Keratinocyte (primary cell): ENCODE results near the gene LPAR6. TPM values are rescaled to one million over a fixed set of nuclear protein-coding genes. Genes with fewer than 3 reads are reported as not detected.

Experiments used
- DNase-seq: peaks from one replicate; pipeline ENCODE4 v3.0.0-alpha.2; 2011; ENCODE audit warnings: low read depth, missing footprints, low spot score
- FAIRE-seq: peaks from 2 replicates; lab custom pipeline; 2011; peaks lifted over from hg19 to GRCh38; lab: Jason Lieb, UNC
- H2AFZ ChIP-seq: 2 replicates; pipeline ENCODE4 v1.6.0; 2012; ENCODE audit warnings: low read length, control low read depth, inconsistent platforms; ENCODE audit not compliant: control insufficient read depth
- H3K27ac ChIP-seq: 2 replicates; pipeline ENCODE4 v1.5.1; 2011; ENCODE audit warnings: low read length; ENCODE audit not compliant: control insufficient read depth, insufficient read depth
- H3K27me3 ChIP-seq: 3 replicates; pipeline ENCODE4 v1.6.0; 2011; ENCODE audit warnings: low read length; ENCODE audit not compliant: control insufficient read depth, insufficient read depth; ENCODE audit errors: extremely low read depth
- H3K36me3 ChIP-seq, 2 experiments: 2 replicates in 1 of 2; 3 replicates in 1 of 2; pipeline ENCODE4 v1.5.1; 2011; ENCODE audit warnings: low read length in 2 of 2, mild to moderate bottlenecking in 1 of 2; ENCODE audit not compliant: control insufficient read depth in 2 of 2, insufficient read depth in 2 of 2; ENCODE audit errors: extremely low read depth in 1 of 2
- H3K4me1 ChIP-seq: 3 replicates; pipeline ENCODE4 v1.5.1; 2011; ENCODE audit warnings: low read length; ENCODE audit not compliant: control insufficient read depth, insufficient read depth; ENCODE audit errors: extremely low read depth
- H3K4me2 ChIP-seq: 3 replicates; pipeline ENCODE4 v1.6.0; 2011; ENCODE audit warnings: low read depth, low read length; ENCODE audit not compliant: control insufficient read depth, insufficient read depth; ENCODE audit errors: extremely low read depth
- H3K4me3 ChIP-seq, 3 experiments: fragments of 200-600 bp in 1 of 3; sonication (generic) in 1 of 3; 2 replicates in 2 of 3; 3 replicates in 1 of 3; pipeline ENCODE4 v1.5.1; 2011 to 2016; ENCODE audit warnings: low read length in 3 of 3, mild to moderate bottlenecking in 3 of 3, control low read depth in 2 of 3, inconsistent platforms in 1 of 3, low read depth in 1 of 3, mixed read lengths in 1 of 3, mixed run types in 1 of 3, moderate library complexity in 1 of 3; ENCODE audit not compliant: control insufficient read depth in 2 of 3, insufficient read depth in 2 of 3; ENCODE audit errors: extremely low read depth in 1 of 3
- H3K79me2 ChIP-seq: 2 replicates; pipeline ENCODE4 v1.6.0; 2012; ENCODE audit warnings: low read length; ENCODE audit not compliant: control insufficient read depth, insufficient read depth
- H3K9ac ChIP-seq: 3 replicates; pipeline ENCODE4 v1.6.0; 2011; ENCODE audit warnings: low read length; ENCODE audit not compliant: control insufficient read depth, insufficient read depth; ENCODE audit errors: extremely low read depth
- H3K9me1 ChIP-seq: 3 replicates; pipeline ENCODE4 v1.6.0; 2011; ENCODE audit warnings: low read length; ENCODE audit not compliant: control insufficient read depth, insufficient read depth; ENCODE audit errors: extremely low read depth
- H3K9me3 ChIP-seq: 2 replicates; pipeline ENCODE4 v1.5.1; 2012; ENCODE audit warnings: low read depth, low read length; ENCODE audit not compliant: control insufficient read depth
- H4K20me1 ChIP-seq: 3 replicates; pipeline ENCODE4 v1.6.0; 2011; ENCODE audit warnings: low read length; ENCODE audit not compliant: control insufficient read depth, insufficient read depth; ENCODE audit errors: extremely low read depth
- CTCF ChIP-seq, 3 experiments: IDR thresholded peaks in 1 of 3; conservative IDR thresholded peaks in 1 of 3; optimal IDR thresholded peaks in 1 of 3; 2 replicates in 2 of 3; 3 replicates in 1 of 3; pipeline versions ENCODE3 to v1.5.1; 2011; ENCODE audit warnings: low read length in 3 of 3, mild to moderate bottlenecking in 3 of 3, moderate library complexity in 2 of 3, control low read depth in 1 of 3, inconsistent platforms in 1 of 3; ENCODE audit not compliant: insufficient read depth in 2 of 3; ENCODE audit errors: extremely low read depth in 1 of 3
- EZH2 ChIP-seq: IDR thresholded peaks from one replicate; pipeline ENCODE4 v1.6.1; 2012; ENCODE audit warnings: inconsistent platforms, mild to moderate bottlenecking, low read length, moderate library complexity
- dilution Hi-C: fragments of 300-500 bp; cut with MboI; formaldehyde crosslinking; loops from one replicate; pipeline ENCODE4 v1.7.0; 2020; ENCODE audit warnings: low sequenced_read_pairs; ENCODE audit not compliant: extremely low pct_ligation_motif_present
- polyA minus RNA-seq, 3 experiments: library from RNA; depleted of rRNA, polyadenylated mRNA; stranded (reverse); fragments of >200 nt; gene quantifications; 1 replicate in 1 of 3; 2 replicates in 1 of 3; 3 replicates in 1 of 3; pipeline ENCODE4 v1.2.3, GENCODE V29; 2011
- polyA plus RNA-seq, 5 experiments: library from polyadenylated mRNA; depleted of rRNA in 3 of 5; stranded (reverse) in 3 of 5; stranded (forward) in 1 of 5; unstranded in 1 of 5; fragments of >200 nt; gene quantifications; 1 replicate in 1 of 5; 2 replicates in 3 of 5; 3 replicates in 1 of 5; pipeline versions ENCODE4 v1.2.1 to v1.2.3, GENCODE V29; 2011 to 2012; ENCODE audit warnings: missing spikeins in 2 of 5, low read depth in 1 of 5, low replicate concordance in 1 of 5

The LPAR6 gene
- polyA plus RNA-seq (6.1 to 20.0 TPM (median 19.2 TPM) in 3 replicates), polyA minus RNA-seq (1.5 to 6.6 TPM (median 4.6 TPM) in 3 replicates)
- polyA plus RNA-seq (2011; ENCODE audit: low read depth) = 26.4 TPM
- polyA plus RNA-seq (2011; cell fraction: cytosol; rRNA removed) = 4.4 and 7.5 TPM in 2 replicates
- 33.0 and 36.7 TPM in 2 replicates for polyA plus RNA-seq (2011; cell fraction: nucleus; rRNA removed)
- polyA plus RNA-seq (2012; ENCODE audit: low replicate concordance) = 5.0 and 24.6 TPM in 2 replicates
- polyA minus RNA-seq (2011; cell fraction: cytosol; rRNA and poly(A)+ RNA removed) = 1.3 TPM
- 5.0 and 11.1 TPM in 2 replicates for polyA minus RNA-seq (2011; cell fraction: nucleus; rRNA and poly(A)+ RNA removed)

GRCh38 chr13:48412881-48413351, at the start of gene LPAR6:
LPAR6 (minus strand) TSS chr13:48413113; CDS start chr13:48412423, 690 bp downstream.
- Histone ChIP-seq H3K9me3 (no peaks in the 10 kb centered on the region), H3K9me1 (no peaks in the 10 kb centered on the region), H3K36me3 (no peaks in the 10 kb centered on the region), H3K9ac (peak within 1 kb of the TSS; percentile 78), H3K27ac (peak within 1 kb of the TSS; percentile 80), H3K27me3 (no peaks in the 10 kb centered on the region), H3K4me1 (peaks cover 6% of the 10 kb centered on the region), H3K4me3 (peak within 1 kb of the TSS; percentile 56 to 84 (median 76)), H4K20me1 (no peaks in the 10 kb centered on the region), H3K4me2 (peak within 1 kb of the TSS; percentile 89), H2AFZ (peak within 1 kb of the TSS; percentile 82), H3K79me2 (peaks cover 33% of the 10 kb centered on the region)
- no peak for DNase-seq
- TF ChIP-seq CTCF (optimal IDR thresholded peaks at IDR 0.05 in 1 of 3, IDR thresholded peaks at IDR 0.05 in 1 of 3, conservative IDR thresholded peaks at IDR 0.05 in 1 of 3; ENCODE audit: extremely low read depth in 1 of 3, insufficient read depth in 2 of 3, low read length in 3 of 3) (no peak), EZH2 (no peak)
- dilution Hi-C loops = no loop called here
- peak; percentile 88 for FAIRE-seq

- H3K9me1 ChIP-seq = peaks cover 2% of the 10 kb centered on the region
- no peaks in the 10 kb centered on the region for H3K9me3 ChIP-seq
- DNase-seq = no peak
- TF ChIP-seq CTCF (optimal IDR thresholded peaks at IDR 0.05 in 1 of 3, IDR thresholded peaks at IDR 0.05 in 1 of 3, conservative IDR thresholded peaks at IDR 0.05 in 1 of 3; ENCODE audit: extremely low read depth in 1 of 3, insufficient read depth in 2 of 3, low read length in 3 of 3) (no peak), EZH2 (no peak)
- no peaks in the 10 kb centered on the region for H4K20me1 ChIP-seq
- no peaks in the 10 kb centered on the region for H3K27me3 ChIP-seq
- no peak for FAIRE-seq
- H3K4me2 ChIP-seq = no peak overlapping the region
- dilution Hi-C loops = no loop called here
- H3K27ac ChIP-seq = no peak overlapping the region
- no peak overlapping the region for H3K4me3 ChIP-seq
- no peaks in the 10 kb centered on the region for H3K79me2 ChIP-seq
- H3K4me1 ChIP-seq = no peaks in the 10 kb centered on the region
- H2AFZ ChIP-seq = no peak overlapping the region
- H3K9ac ChIP-seq = no peak overlapping the region
- H3K36me3 ChIP-seq = peaks cover 0 to 2% of the 10 kb centered on the region in 2 experiments
Measured at GRCh38 chr13:48457578-48458242, 44.8 kb upstream of the LPAR6 start.
